IMR-90 (cell line): Measurements from ENCODE around the gene KIAA0319L. TPM values are rescaled to one million over a fixed set of nuclear protein-coding genes. Genes with fewer than 3 reads are reported as not detected.

Source experiments
- ATAC-seq: fragments of 200-7000 bp; cut with Tn5 transposase; 2 replicates; pipeline ENCODE4 v1.9.1; 2020; ENCODE audit warnings: low read depth, mild to moderate bottlenecking, moderate library complexity
- BruUV-seq: library from RNA; stranded (reverse); fragments of 400-500 nt; replicated peaks from 2 replicates; lab custom pipeline; 2021; lab: Mats Ljungman, UMichigan
- CTCF ChIA-PET: fragments of 300-600 bp; formaldehyde crosslinking; extraction: SDS; loops from one replicate; lab custom pipeline; 2021; ENCODE audit warnings: antibody characterized with exemption; lab: Yijun Ruan, JAX
- POLR2A ChIA-PET: fragments of 300-600 bp; sonication (Branson Sonifier 250); formaldehyde crosslinking; loops from one replicate; lab custom pipeline; 2022; ENCODE audit warnings: antibody characterized with exemption; ENCODE audit not compliant: unreplicated experiment; lab: Charles Lee
- DNase-seq: peaks from one replicate; pipeline ENCODE4 v3.0.0; 2013
- H2AFZ ChIP-seq: replicated peaks from 2 replicates; pipeline ENCODE3; 2013; ENCODE audit warnings: low read length, mild to moderate bottlenecking; ENCODE audit not compliant: poor library complexity
- H2AK5ac ChIP-seq: 2 replicates; pipeline ENCODE4 v1.6.1; 2013; ENCODE audit warnings: low read depth, low read length, inconsistent platforms
- H2AK9ac ChIP-seq: replicated peaks from 2 replicates; pipeline ENCODE3; 2013; ENCODE audit warnings: mild to moderate bottlenecking, low read depth, low read length, moderate library complexity; ENCODE audit not compliant: poor library complexity
- H2BK120ac ChIP-seq: 2 replicates; pipeline ENCODE4 v1.6.1; 2013; ENCODE audit warnings: low read depth, low read length, inconsistent platforms
- H2BK15ac ChIP-seq: 3 replicates; pipeline ENCODE4 v1.6.1; 2013; ENCODE audit warnings: low read depth, low read length, inconsistent platforms
- H2BK20ac ChIP-seq: 2 replicates; pipeline ENCODE4 v1.6.1; 2013; ENCODE audit warnings: low read depth, mild to moderate bottlenecking, inconsistent platforms, low read length, moderate library complexity
- H2BK5ac ChIP-seq: 2 replicates; pipeline ENCODE4 v1.6.1; 2013; ENCODE audit warnings: mild to moderate bottlenecking, low read depth, low read length, inconsistent platforms; ENCODE audit not compliant: poor library complexity, severe bottlenecking
- H3K14ac ChIP-seq: replicated peaks from 2 replicates; pipeline ENCODE4 v1.6.1; 2013; ENCODE audit warnings: low read depth, low read length, inconsistent platforms
- H3K18ac ChIP-seq: 2 replicates; pipeline ENCODE4 v1.6.1; 2013; ENCODE audit warnings: low read depth, low read length, control low read depth
- H3K23ac ChIP-seq: 2 replicates; pipeline ENCODE4 v1.6.1; 2013; ENCODE audit warnings: low read depth, low read length, inconsistent platforms
- H3K27ac ChIP-seq: 2 replicates; pipeline ENCODE4 v1.5.1; 2013; ENCODE audit warnings: mild to moderate bottlenecking, control low read depth, low read length; ENCODE audit not compliant: insufficient read depth
- H3K27me3 ChIP-seq: 2 replicates; pipeline ENCODE4 v1.6.1; 2013; ENCODE audit warnings: low read length; ENCODE audit not compliant: control insufficient read depth, insufficient read depth
- H3K36me3 ChIP-seq: 2 replicates; pipeline ENCODE4 v1.6.1; 2013; ENCODE audit warnings: low read length, mixed read lengths; ENCODE audit not compliant: control insufficient read depth, insufficient read depth
- H3K4ac ChIP-seq: 2 replicates; pipeline ENCODE4 v1.6.1; 2013; ENCODE audit warnings: low read depth, low read length, inconsistent platforms
- H3K4me1 ChIP-seq: 2 replicates; pipeline ENCODE4 v1.6.1; 2013; ENCODE audit warnings: low read length, mixed read lengths; ENCODE audit not compliant: control insufficient read depth, insufficient read depth
- H3K4me2 ChIP-seq: 2 replicates; pipeline ENCODE4 v1.6.1; 2013; ENCODE audit warnings: low read depth, mild to moderate bottlenecking, control low read depth, low read length, moderate library complexity
- H3K4me3 ChIP-seq: 2 replicates; pipeline ENCODE4 v1.5.1; 2013; ENCODE audit warnings: low read depth, mild to moderate bottlenecking, control low read depth, low read length, moderate library complexity; ENCODE audit not compliant: insufficient read depth
- H3K56ac ChIP-seq: 2 replicates; pipeline ENCODE4 v1.6.1; 2013; ENCODE audit warnings: low read length, inconsistent platforms; ENCODE audit not compliant: insufficient read depth; ENCODE audit errors: extremely low read depth
- H3K79me1 ChIP-seq, 2 experiments: 2 replicates each; pipeline ENCODE4 v1.6.1; 2013; ENCODE audit warnings: low read length in 2 of 2, inconsistent platforms in 1 of 2, low read depth in 1 of 2
- H3K9ac ChIP-seq: 2 replicates; pipeline ENCODE4 v1.6.1; 2013; ENCODE audit warnings: low read depth, low read length, control low read depth
- H3K9me1 ChIP-seq: 2 replicates; pipeline ENCODE4 v1.6.1; 2013; ENCODE audit warnings: low read length, inconsistent platforms; ENCODE audit not compliant: insufficient read depth
- H3K9me3 ChIP-seq: 2 replicates; pipeline ENCODE4 v1.6.1; 2013; ENCODE audit warnings: low read length; ENCODE audit not compliant: control insufficient read depth, insufficient read depth
- H4K20me1 ChIP-seq: 2 replicates; pipeline ENCODE4 v1.6.1; 2013; ENCODE audit warnings: low read length, inconsistent platforms; ENCODE audit not compliant: insufficient read depth
- H4K5ac ChIP-seq: 2 replicates; pipeline ENCODE4 v1.6.1; 2013; ENCODE audit warnings: mild to moderate bottlenecking, low read depth, low read length, control low read depth
- H4K8ac ChIP-seq, 2 experiments: 2 replicates each; pipeline ENCODE4 v1.6.1; 2013; ENCODE audit warnings: low read depth in 2 of 2, low read length in 2 of 2, control low read depth in 1 of 2, inconsistent platforms in 1 of 2
- H4K91ac ChIP-seq: 2 replicates; pipeline ENCODE4 v1.6.1; 2013; ENCODE audit warnings: low read depth, low read length, inconsistent platforms; ENCODE audit not compliant: insufficient read depth
- CHD1 ChIP-seq: IDR thresholded peaks from 2 replicates; pipeline ENCODE4 v1.6.1; 2012; ENCODE audit warnings: low read depth, low read length, improper control_type of control experiment
- FOS ChIP-seq: fragments of 150-350 bp; IDR thresholded peaks from 2 replicates; pipeline ENCODE4 v1.6.1; 2016; ENCODE audit warnings: low read depth, low read length
- RFX5 ChIP-seq: IDR thresholded peaks from 2 replicates; pipeline ENCODE4 v1.8.0; 2012; ENCODE audit warnings: low read depth, mild to moderate bottlenecking, low read length, moderate library complexity
- WGBS, 2 experiments: methylation state at CpG; one replicate each; pipeline versions ENCODE4 v1.1.5 to v1.1.7; 2013; ENCODE audit warnings: missing lambda C conversion rate in 2 of 2; ENCODE audit not compliant: insufficient read length in 1 of 2; ENCODE audit errors: extremely low coverage in 2 of 2; 5-methylcytosine and 5-hydroxymethylcytosine counted together
- dilution Hi-C: fragments of 300-500 bp; cut with HindIII; formaldehyde crosslinking; loops from one replicate; pipeline ENCODE4 v1.14.3; 2018; ENCODE audit warnings: low sequenced_read_pairs; ENCODE audit not compliant: unreplicated experiment
- in situ Hi-C: fragments of 300-500 bp; cut with MboI; formaldehyde crosslinking; loops from 3 replicates; pipeline ENCODE4 v1.14.3; 2019; ENCODE audit warnings: low sequenced_read_pairs, inconsistent platforms, mixed read lengths
- intact Hi-C: fragments of 100-400 bp; cut with micrococcal nuclease; formaldehyde crosslinking; loops from 2 replicates; pipeline ENCODE4 v1.10.0; 2022
- polyA plus RNA-seq, 3 experiments: library from polyadenylated mRNA; depleted of rRNA; stranded (reverse); fragments of >200 nt; gene quantifications; 2 replicates each; pipeline ENCODE4 v1.2.3, GENCODE V29; 2012; ENCODE audit warnings: low replicate concordance in 1 of 3
- total RNA-seq: library from RNA; depleted of rRNA; stranded (reverse); fragments of >200 nt; gene quantifications from 2 replicates; pipeline ENCODE4 v1.2.3, GENCODE V29; 2012

The KIAA0319L gene
- total and polyA plus RNA-seq, 2 of the 4 experiments (the other 2 are of a cell fraction) = 38.0 to 49.8 TPM

DNA sequence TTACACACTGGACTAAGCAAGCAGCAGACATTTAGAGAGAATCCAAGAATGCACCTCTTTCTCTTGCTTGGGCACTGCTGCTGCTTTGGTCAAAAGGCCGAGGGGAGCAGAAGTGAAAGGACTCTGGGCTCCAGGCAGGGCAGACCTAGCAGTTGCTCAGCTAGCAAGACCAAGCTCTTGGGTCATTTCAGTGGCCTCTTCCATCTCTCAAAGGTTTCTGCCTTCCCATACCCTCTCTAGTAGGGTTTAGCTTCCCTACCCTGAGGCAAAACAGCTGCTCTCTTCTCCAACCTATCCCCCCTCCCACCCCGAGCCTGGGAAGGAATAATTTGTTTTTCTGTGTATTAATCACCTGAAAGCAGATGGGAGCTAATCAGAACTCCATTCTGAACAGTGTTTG lies 41.7 kb upstream of the KIAA0319L start:
- TF ChIP-seq FOS (no peak), RFX5 (no peak), CHD1 (no peak)
- no peak for ATAC-seq
- no peak overlapping the region for H2BK20ac ChIP-seq
- no peak overlapping the region for H3K4me3 ChIP-seq
- H2AFZ ChIP-seq = no peak overlapping the region
- no peak overlapping the region for H4K91ac ChIP-seq
- H3K4me1 ChIP-seq = no peaks in the 10 kb centered on the region
- no peak overlapping the region for H3K4ac ChIP-seq
- no peak overlapping the region for H4K8ac ChIP-seq
- H2BK120ac ChIP-seq = no peak overlapping the region
- no peak overlapping the region for H3K14ac ChIP-seq
- H3K4me2 ChIP-seq = no peak overlapping the region
- H3K36me3 ChIP-seq = peaks cover 24% of the 10 kb centered on the region
- dilution Hi-C loops = no loop called here
- 100% methylated on average over 1 of the region's 2 CpGs; no CpG with 5 or more reads in 1 of the 2 experiments for WGBS, 2 experiments
- intact Hi-C loops = no loop called here
- in situ Hi-C loops = no loop called here
- H3K18ac ChIP-seq = no peak overlapping the region
- ChIA-PET POLR2A (no interaction called here), CTCF (no interaction called here)
- DNase-seq = no peak
- peaks cover 6% of the 10 kb centered on the region in 2 experiments; a peak in 2 of 4 replicates for H3K79me1 ChIP-seq
- no peak overlapping the region for H3K27ac ChIP-seq
- BruUV-seq = no TSS peak
- H3K9ac ChIP-seq = no peak overlapping the region
- H3K23ac ChIP-seq = no peak overlapping the region
- no peaks in the 10 kb centered on the region for H3K9me3 ChIP-seq
- H2AK9ac ChIP-seq = no peak overlapping the region
- no peak overlapping the region for H2AK5ac ChIP-seq
- H2BK5ac ChIP-seq = no peak overlapping the region
- peaks cover 10% of the 10 kb centered on the region for H3K9me1 ChIP-seq
- H3K27me3 ChIP-seq = no peaks in the 10 kb centered on the region
- H2BK15ac ChIP-seq = no peak overlapping the region
- H4K20me1 ChIP-seq = no peaks in the 10 kb centered on the region; the same call in 1 of the 2 replicates
- H4K5ac ChIP-seq = no peak overlapping the region
- no peak overlapping the region for H3K56ac ChIP-seq
